Purkinje cell (primary cell): Measurements from ENCODE around the gene DLGAP3. TPM values are rescaled to one million over a fixed set of nuclear protein-coding genes. Genes with fewer than 3 reads are reported as not detected.

Experiments used
- polyA plus RNA-seq: library from polyadenylated mRNA; unstranded; fragments of >200 nt; fragmentation: Nextera tagmentation; gene quantifications from 2 replicates; pipeline ENCODE4 v1.2.1, GENCODE V29; 2014

Gene DLGAP3
- 0.28 TPM in 1 of 2 replicates, not detected in the other for polyA plus RNA-seq

DNA sequence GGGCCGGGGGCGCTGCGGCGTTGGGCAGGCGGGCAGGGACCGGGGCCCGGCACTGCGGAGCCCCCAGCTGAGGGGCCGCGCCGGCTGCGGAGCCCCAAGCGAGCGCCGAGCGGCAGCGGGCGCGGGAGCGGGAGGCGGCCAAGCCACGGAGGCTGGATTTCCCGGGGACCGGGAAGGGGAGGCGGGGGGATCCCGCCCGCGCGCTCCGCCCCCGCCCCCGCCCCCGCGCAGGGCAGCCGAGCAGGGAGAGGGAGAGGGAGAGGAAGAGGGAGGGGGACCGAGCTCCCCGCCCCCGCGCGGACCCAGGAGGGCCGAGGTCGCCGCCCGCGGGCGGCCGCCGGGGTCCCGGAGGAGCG is at the start of gene DLGAP3:
TSS of gene DLGAP3 (minus strand) at position 154 of the 356 bp plus-strand sequence. CDS start 24,267 bp downstream, outside the sequence.

GRCh38 chr1:34859446-34860200 is 69.8 kb downstream of the DLGAP3 start, which contains the start of gene SMIM12:
Gene SMIM12, minus strand, starts transcription at chr1:34859749. Its CDS starts 3,772 bp downstream, at chr1:34855977.

Other genes starting within 250 kb of the DLGAP3 start
- 4.0 and 11.5 TPM in 2 replicates for gene GJB5, start 174.6 kb downstream of the DLGAP3 start, polyA plus RNA-seq
- gene GJB4, start 169.9 kb downstream of the DLGAP3 start, polyA plus RNA-seq = not detected in 2 replicates
- 4.4 and 12.3 TPM in 2 replicates for gene GJB3, start 148.4 kb downstream of the DLGAP3 start, polyA plus RNA-seq
- not detected in 2 replicates for gene GJA4, start 136.7 kb downstream of the DLGAP3 start, polyA plus RNA-seq
- 48.0 and 77.6 TPM in 2 replicates for gene SMIM12, start 69.9 kb downstream of the DLGAP3 start, polyA plus RNA-seq
- gene TMEM35B, start 55.7 kb upstream of the DLGAP3 start, polyA plus RNA-seq = 26.0 and 26.2 TPM in 2 replicates
- gene ZMYM6, start 102.3 kb upstream of the DLGAP3 start, polyA plus RNA-seq = 11.5 and 12.4 TPM in 2 replicates
- gene ZMYM1, start 149.7 kb upstream of the DLGAP3 start, polyA plus RNA-seq = 5.7 and 6.1 TPM in 2 replicates